Adrenal gland (tissue), 5 donors: ENCODE results near the gene UBE2J2.

ENCODE experiments used
- POLR2A ChIP-seq, 2 donors: fragments of 450-650 bp; IDR thresholded peaks; one replicate each; pipeline ENCODE4 v1.6.1; 2017; ENCODE audit warnings: antibody characterized with exemption in 2 of 2, mild to moderate bottlenecking in 2 of 2, moderate library complexity in 1 of 2
- TF ChIP-seq, protein P1 (sequence below), 6 experiments: fragments of 450-650 bp in 4 of 6; fragments of 200-600 bp in 2 of 6; sonication (generic) in 1 of 6; IDR thresholded peaks; 1 replicate in 5 of 6; 2 replicates in 1 of 6; pipeline versions ENCODE4 v1.5.1 to v1.8.0; 2016 to 2021; ENCODE audit warnings: antibody characterized with exemption in 6 of 6, mild to moderate bottlenecking in 2 of 6, moderate library complexity in 1 of 6
- donor health status: DM: no; HTN: no; CAD: no.

DNA sequence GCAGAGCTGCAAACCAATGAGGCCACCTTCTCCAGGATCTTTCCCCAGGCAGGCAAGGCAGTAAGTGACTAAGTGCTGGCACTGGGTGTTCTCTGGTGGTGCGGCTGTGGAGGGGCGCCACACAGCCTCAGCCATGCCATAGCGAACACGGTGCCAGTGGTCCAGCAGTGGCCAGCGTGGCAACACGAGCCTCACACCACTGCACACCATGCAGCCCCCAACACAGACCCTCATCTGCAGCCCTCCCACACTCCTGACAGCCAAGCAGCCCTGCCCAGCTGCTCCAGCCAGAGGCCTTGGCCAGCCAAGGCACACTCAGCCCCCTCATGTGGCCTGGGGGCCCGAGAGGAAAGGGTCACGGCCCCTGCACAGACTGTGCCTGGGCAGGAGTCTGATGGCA is 47.8 kb upstream of the UBE2J2 start:
- TF ChIP-seq, protein P1, sequence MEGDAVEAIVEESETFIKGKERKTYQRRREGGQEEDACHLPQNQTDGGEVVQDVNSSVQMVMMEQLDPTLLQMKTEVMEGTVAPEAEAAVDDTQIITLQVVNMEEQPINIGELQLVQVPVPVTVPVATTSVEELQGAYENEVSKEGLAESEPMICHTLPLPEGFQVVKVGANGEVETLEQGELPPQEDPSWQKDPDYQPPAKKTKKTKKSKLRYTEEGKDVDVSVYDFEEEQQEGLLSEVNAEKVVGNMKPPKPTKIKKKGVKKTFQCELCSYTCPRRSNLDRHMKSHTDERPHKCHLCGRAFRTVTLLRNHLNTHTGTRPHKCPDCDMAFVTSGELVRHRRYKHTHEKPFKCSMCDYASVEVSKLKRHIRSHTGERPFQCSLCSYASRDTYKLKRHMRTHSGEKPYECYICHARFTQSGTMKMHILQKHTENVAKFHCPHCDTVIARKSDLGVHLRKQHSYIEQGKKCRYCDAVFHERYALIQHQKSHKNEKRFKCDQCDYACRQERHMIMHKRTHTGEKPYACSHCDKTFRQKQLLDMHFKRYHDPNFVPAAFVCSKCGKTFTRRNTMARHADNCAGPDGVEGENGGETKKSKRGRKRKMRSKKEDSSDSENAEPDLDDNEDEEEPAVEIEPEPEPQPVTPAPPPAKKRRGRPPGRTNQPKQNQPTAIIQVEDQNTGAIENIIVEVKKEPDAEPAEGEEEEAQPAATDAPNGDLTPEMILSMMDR (IDR thresholded peaks at IDR 0.05): no peak
- no peak for TF ChIP-seq POLR2A (IDR thresholded peaks at IDR 0.05)
